ENCODE measurements around the gene ARL17B.
"Not testable (repeated sequence)": the region's sequence is repeated elsewhere in the genome, so short reads cannot be mapped to it uniquely, and the experiment has no call there.

Gene ARL17B

GRCh38 chr17:46224864-46225263, 136.7 kb downstream of the ARL17B start:
- CTCF ChIA-PET; POLR2A ChIA-PET; H3K4me1 ChIP-seq (ENCODE audit: control insufficient read depth, insufficient read depth, low read length); H3K9me3 ChIP-seq (ENCODE audit: control insufficient read depth, insufficient read depth, low read depth, low read length): not testable (repeated sequence)
- peak; percentile 19; the same call in 1 of the 2 replicates for TF ChIP-seq PBX3 (CRISPR knock-in tag; IDR thresholded peaks at IDR 0.05)
- H3K36me3 ChIP-seq (ENCODE audit: control insufficient read depth in 2 of 2, insufficient read depth in 1 of 2, low read length in 2 of 2): peaks cover 9 to 13% of the 10 kb centered on the region in 2 experiments
- peak overlapping the region; percentile 68; the same call in 1 of the 2 replicates for H3K27ac ChIP-seq (ENCODE audit: extremely low read depth, low read depth, low read length)
- H3K4me3 ChIP-seq (ENCODE audit: low read depth, low read length): peak overlapping the region; percentile 56

Data from HEK293 (cell line).